Stimulated activated CD4-positive, alpha-beta T cell treated with anti-CD3 and anti-CD28 coated beads, TNF-alpha, amount 100 ng/mL, for 4 hours (primary cell): ENCODE results near the gene LARGE1.

ENCODE experiments used
- DNase-seq, 3 experiments: peaks; one replicate each; pipeline ENCODE4 v3.0.0-alpha.2; 2020; ENCODE audit warnings: low read depth in 3 of 3

Gene LARGE1

GRCh38 chr22:33427461-33427860, 492.8 kb downstream of the LARGE1 start:
- DNase-seq, result no peak

DNA sequence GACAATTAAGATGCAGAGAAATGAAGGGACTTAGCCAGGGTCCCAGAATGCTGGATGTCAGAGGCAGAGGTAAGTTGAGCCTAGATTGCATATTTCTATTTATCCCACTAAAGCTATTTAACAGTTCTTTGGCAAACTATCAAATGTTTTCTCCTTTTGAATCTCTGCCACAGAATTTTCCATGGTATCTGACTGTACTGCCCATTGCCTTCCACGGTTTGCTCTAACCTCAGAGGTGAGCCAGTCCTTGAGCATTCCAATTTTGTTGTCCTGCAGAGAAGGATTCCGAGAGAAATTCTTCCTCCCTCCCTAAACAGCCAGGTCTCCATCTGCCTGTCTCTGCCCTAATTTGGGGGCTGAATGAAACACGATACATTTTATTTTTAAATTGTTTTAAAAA, 493.8 kb downstream of the LARGE1 start:
- DNase-seq, result no peak

DNA sequence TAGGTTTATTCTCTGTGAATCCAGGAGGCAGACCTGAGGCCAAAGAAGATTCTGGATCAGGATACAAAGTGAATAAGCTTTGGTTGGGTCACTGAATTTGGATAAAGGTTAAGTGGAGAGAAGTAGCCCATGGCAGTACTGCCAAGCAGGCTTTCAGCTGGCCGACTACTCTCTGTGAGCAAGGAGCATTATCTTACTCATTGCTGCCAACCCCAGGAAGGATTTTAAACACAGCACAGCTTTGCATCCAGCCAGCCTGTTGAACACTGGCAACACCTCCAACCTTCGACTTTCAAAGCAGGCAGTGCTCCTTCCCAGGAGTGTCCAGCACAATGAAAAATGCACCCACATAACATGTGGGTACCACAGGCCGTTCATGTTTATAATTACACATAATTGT, 498.4 kb downstream of the LARGE1 start:
- DNase-seq, result no peak

- DNase-seq, result no peak
These were observed 501.8 kb downstream of the LARGE1 start for GRCh38 chr22:33418484-33418883.

DNA sequence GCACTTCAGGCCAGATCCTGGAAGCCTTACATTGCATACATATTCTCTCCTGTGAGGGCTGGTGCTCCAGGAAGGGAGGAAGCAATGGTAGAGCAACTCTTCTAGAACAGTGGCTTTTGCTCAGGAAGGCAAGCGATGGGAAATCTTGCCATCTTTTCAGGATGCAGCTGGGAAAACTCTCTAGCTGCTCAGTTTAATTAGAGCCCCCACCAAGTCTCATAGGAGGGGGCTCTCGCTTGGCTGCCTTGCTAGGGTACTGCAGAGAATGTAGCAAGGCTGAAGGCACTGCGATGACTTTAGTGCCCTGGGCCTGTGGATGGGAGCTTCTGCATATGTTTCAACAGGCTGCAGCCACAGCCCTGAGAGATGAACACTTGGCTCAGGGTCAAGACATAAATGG, 504.9 kb downstream of the LARGE1 start:
- DNase-seq, result no peak

GRCh38 chr22:33409079-33409478, 511.2 kb downstream of the LARGE1 start:
- no peak for DNase-seq

- DNase-seq, result no peak
These were observed 515.1 kb downstream of the LARGE1 start for GRCh38 chr22:33405194-33405593.

DNA sequence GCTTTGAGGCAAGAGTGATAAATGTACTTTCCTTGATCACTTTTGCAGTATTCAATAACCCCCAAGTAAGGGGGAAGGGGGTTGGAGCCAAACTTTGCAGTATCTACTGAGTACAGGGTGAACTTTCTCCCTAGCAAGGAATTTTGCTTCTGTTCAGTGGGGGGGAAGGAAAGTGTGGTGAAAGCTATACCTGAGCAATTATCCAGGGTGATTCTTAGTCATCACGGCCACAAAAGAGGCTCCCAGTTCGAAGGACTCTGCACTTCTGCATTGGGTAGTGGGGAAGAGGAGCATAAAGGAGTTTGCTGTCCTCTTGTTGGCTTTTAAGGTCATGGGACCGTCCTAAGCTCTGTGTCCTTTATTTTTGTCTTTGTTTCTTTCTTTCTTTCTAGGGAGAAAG, 515.6 kb downstream of the LARGE1 start:
- no peak for DNase-seq

GRCh38 chr22:33402325-33402724, 518.0 kb downstream of the LARGE1 start:
- DNase-seq, result no peak

DNA sequence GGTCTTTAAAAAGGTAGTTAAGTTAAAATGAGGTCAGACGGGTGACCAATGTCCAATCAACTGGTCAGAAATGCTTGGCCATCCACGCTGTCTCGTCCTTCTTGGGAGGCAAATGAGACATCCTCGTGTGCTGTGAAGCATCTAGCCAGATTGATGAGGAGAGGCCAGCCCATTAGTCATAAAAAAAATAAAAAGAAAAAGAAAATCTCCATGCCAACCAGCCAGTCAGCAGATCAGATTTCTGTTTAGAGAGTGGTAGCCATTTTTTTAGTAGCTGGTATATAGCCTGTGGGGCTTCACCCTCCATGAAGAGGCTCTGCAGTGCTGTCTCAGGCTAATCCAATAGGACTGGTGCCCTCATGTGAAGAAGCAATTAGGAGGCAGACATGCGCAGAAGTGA, 519.0 kb downstream of the LARGE1 start:
- no peak for DNase-seq

DNA sequence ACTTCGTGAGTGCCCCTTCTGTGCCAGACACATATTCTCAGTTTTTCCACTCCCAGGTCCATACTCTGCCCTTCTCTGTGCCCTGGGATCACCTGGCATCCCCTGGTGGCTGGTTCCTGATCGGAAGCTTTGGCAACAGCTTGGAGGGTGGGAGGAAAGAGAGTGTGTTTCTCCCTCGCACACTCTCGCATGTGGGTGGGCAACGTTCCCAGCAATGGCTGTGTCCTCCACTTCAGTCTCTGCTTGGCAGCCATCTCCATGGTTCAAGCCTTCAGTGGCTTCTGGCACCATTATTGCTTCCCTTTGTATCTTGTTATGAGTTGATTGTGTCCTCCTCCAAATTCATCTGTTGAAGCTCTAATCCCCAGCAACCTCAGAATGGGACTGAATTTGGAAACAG, 519.4 kb downstream of the LARGE1 start:
- no peak for DNase-seq

DNA sequence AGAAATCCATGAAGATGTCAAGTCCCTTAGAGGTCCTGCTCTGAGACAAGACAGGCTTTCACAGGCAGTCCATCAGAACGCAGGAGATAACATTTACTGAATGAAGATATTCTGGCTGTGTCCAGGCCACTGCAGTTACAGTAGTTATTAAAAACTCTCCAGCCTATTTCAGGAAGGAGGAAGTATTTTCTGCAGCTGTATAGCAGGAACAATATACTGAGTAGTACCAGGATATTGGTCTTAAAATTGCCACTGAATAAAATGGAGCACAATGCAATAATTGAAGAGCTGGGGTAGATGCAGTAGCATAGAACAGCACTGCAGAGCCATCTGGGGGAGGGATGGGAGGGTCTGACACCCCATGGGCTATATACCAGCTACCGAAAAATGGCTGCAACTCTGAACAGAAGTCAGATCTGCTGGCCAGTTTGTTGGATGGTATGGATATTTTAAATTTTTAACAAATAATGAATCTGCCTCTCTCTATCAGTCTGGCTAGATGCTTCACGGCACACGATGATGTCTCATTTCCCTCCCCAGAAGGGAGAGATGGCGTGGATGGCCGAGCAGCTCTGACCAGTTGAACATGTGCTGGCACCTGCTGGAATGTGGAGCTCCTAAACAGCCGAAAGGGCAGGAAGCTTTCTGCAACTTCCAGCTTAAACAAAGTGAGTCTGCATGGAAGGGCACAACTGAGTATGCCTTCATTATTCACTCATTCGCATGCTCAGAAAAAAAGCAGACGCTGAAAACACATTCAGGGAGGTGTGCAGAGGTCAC, 520.0 kb downstream of the LARGE1 start:
- DNase-seq, result no peak

GRCh38 chr22:33397381-33397907, 522.8 kb downstream of the LARGE1 start:
- DNase-seq, result no peak

DNA sequence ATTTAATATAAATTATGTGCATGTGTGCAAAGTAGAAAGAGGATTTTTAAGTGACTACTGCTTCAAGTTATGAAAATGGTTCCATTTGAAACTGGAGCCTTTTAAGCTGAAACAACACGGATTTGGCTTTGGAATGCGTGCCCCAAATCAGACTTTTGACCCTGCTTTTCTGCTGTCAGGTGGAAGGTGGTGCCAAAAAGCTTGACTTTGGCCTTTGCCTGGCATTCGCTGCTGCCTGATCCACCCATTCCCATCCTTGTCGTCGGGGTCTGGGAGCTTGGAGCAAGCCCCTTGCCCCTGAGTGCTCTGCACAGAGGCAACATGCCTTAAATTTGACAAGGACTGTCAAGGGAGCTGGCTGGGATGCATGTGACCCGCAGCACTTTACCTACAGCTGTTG, 526.8 kb downstream of the LARGE1 start:
- no peak for DNase-seq

GRCh38 chr22:33391298-33391697, 529.0 kb downstream of the LARGE1 start:
- DNase-seq, result no peak

- DNase-seq, result no peak
These were observed 530.3 kb downstream of the LARGE1 start for GRCh38 chr22:33389936-33390335.

DNA sequence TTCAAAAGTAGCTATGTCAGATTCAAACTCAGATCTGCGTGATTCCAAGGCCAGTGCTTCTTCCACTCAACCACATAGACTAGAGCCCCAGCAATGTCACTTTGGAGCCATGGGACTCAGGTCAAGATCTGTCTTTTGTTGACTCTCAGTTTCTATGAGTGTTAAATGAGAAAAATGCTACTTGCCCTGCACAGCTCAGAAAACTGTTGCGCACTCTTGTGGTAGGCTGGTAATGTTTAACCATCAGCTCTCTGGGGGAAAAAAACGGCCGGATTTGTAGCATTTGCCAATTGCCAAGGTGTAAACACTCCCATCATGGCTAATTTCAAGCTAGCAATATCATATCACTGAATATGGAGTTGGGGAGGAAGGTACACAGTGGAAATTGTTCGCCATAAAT, 534.0 kb downstream of the LARGE1 start:
- no peak for DNase-seq

GRCh38 chr22:33385611-33386010, 534.7 kb downstream of the LARGE1 start:
- no peak for DNase-seq

GRCh38 chr22:33382436-33382835, 537.8 kb downstream of the LARGE1 start:
- DNase-seq, result no peak

- DNase-seq, result no peak
These were observed 538.5 kb downstream of the LARGE1 start for GRCh38 chr22:33381531-33382406.

DNA sequence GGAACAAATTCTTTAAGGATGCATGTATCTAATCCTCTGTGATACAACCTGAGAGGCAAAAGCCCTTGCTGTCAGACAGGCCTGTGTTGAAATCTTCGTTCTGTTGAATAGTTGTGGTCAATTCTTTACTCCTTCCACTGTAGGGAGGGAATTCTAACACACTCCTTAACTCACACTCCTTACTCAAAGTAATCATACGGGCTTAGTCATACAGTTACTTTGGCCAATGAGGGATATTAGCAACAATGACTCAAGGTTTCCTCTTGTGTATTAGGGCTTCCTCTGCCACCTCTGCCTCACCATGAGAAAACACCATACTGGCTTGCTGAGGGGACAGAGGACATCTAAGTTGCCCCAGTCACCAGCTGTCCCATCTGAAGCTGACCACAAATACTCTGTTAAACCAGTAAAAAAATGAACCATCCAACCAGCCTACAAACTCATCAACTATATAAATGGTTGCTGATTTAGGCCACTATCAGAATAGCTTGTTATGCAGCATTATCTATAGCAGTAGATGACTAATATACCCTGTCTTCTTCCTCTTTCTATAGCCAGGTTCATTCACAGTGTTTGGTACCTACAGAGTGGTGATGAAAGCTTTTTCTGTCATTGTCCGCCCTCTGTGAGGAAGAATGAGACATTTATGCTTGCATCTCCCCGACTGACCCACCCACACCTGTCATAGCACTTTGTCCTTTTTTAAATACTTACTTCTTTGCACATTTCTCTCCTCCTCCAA, 539.3 kb downstream of the LARGE1 start:
- DNase-seq, result no peak

GRCh38 chr22:33379836-33380235, 540.4 kb downstream of the LARGE1 start:
- no peak for DNase-seq
